HG03095 (cell line): Measurements from ENCODE around the gene TXNRD2.
"Not testable (repeated sequence)": the region's sequence is repeated elsewhere in the genome, so short reads cannot be mapped to it uniquely, and the experiment has no call there.

Source experiments
- ATAC-seq: cut with Tn5 transposase; IDR thresholded peaks from one replicate; pipeline ENCODE4 v1.9.1; 2021; ENCODE audit warnings: moderate library complexity; ENCODE audit not compliant: unreplicated experiment

TXNRD2 gene

GRCh38 chr22:19890502-19891316 lies 50.9 kb downstream of the TXNRD2 start:
- ATAC-seq: no peak

DNA sequence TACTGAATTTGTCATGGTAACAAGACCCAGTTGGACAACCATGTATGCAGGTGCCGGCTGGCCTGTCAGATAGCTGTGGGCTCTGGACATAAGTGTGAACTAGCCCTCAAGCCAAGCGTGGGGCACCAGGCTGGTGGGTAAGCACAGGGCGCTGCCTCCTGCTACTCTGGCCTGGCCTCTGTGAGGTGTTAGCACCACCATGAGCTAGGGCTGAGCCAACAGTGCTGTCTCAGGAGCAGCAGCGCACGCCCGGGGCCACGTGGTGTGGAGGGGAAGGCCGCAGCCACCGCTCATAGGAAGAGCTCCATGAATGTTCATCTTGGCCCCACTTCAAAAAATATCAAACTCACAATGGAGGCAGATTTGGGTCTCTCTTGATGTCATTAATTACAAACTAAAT lies 51.7 kb downstream of the TXNRD2 start:
- ATAC-seq: no peak

DNA sequence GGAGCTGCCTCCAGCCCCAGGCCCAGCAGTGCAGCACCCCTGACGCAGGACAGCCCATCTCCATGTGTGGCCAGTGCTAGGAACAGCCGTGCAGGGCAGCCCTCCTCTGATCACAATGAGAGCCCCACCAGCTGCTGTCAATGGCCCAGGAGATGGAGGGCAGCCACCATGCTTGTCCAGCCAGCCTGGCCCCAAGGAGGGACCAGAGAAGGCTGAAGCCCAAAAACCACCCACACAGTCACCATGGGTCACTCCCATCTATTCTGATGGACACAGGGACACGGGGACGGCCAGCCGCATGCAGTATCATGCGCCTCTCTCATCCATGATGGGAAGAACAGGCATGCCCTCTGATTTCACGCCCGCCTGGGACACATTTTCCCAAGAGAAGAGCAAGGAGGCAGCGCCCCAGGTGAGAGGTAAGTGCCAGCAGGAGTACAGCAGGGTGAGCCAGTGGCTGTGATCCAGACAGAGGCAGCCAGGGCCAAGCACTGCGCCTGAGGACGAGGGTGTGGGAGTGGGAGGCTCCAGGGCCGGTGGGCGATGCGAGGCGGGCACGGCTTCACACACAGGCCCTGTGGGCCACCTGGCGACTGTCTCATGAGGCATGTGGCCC lies 53.4 kb downstream of the TXNRD2 start:
- no peak for ATAC-seq

GRCh38 chr22:19887256-19887985 lies 54.2 kb downstream of the TXNRD2 start:
- no peak for ATAC-seq

- no peak for ATAC-seq
Measured at GRCh38 chr22:19886605-19887255, 54.9 kb downstream of the TXNRD2 start.

- ATAC-seq: no peak
Measured at GRCh38 chr22:19885841-19886592, 55.6 kb downstream of the TXNRD2 start.

- ATAC-seq: no peak
Measured at GRCh38 chr22:19884954-19885751, 56.5 kb downstream of the TXNRD2 start.

DNA sequence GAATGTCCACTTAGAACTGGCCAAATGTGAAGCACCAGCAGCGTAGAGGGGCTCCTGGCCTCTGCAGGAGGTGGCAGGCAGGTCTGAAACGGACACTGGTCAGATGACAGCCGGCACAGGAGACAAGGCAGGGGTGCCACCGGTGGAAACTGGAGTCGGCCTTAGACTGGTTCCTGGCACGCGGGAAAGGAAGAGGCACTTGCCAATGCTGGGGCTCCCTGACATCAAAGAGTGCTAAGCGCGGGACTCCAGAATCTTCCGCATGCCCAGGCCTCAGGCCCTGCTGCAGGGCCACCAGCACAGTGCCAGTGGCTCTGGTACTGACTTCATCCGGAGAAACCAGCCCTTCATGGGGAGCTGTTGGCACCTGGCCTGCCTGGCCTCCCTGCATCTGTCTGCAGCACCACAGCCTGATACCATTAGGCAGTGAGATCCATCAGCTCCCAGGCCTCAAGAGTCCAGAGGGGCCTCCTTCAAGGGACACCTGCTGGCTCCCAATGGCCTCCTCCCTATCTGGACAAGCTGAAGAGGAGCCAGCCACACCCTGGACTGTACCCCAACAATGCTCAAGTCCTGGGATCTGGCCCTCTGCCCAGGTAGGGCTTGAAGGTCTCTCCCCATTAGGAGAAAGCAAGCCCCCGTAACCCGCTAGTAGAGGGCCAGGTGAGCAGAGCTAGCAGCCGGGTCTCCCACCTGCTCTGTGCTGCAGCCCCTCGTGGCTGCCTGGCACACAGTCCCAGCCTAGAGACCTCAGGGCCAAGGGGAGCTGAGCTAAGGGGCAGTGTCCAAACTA lies 57.3 kb downstream of the TXNRD2 start:
- no peak for ATAC-seq

GRCh38 chr22:19883446-19883845 lies 58.2 kb downstream of the TXNRD2 start:
- ATAC-seq: not testable (repeated sequence)

DNA sequence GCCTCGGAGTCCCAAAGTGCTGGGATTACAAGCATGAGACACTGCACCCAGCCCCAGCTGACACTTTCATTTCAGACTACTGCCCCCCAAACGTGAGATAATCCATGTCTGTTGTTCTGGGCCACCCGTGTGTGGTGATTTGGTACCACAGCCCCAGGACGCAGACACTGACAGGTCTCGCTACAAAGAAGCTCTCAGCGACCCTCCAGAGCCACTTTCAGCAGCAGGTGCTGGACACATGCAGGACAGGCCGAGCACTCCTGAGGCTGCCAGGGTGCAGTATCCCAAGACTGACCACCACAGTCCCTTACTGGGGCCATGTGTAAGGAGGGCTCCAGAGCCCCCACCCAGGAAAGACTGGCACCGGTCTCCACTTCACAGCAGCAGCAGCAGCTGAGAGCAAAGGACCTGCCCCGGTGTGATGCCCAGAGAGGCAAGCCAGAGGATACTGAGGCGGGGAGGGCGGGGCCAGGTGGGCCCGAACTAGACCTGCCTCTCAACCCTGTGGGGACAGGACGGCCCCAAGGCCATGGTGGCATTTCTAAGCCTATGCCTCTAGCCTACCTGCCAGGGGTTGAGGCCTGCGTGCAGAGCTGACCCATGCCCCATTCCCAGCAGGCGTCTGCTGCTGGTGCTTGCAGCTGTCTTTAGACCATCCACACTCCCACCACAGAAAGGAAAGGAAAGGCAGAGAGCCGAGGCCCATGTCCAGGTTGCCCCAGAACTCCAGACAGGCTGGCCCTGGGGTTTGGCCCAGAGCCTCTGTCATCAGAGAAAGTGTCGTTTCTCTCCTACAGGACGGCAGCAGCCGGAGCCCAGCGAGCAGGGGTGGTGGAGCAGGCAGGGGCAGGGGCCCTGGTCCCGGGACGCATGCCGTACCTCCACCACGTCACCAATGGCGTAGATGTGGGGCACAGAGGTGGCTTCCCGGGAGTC lies 58.9 kb downstream of the TXNRD2 start:
- ATAC-seq: no peak

GRCh38 chr22:19880786-19881569 lies 60.6 kb downstream of the TXNRD2 start:
- no peak for ATAC-seq

GRCh38 chr22:19879992-19880785 lies 61.4 kb downstream of the TXNRD2 start:
- ATAC-seq: no peak

GRCh38 chr22:19879643-19879991 lies 62.0 kb downstream of the TXNRD2 start:
- ATAC-seq: no peak

DNA sequence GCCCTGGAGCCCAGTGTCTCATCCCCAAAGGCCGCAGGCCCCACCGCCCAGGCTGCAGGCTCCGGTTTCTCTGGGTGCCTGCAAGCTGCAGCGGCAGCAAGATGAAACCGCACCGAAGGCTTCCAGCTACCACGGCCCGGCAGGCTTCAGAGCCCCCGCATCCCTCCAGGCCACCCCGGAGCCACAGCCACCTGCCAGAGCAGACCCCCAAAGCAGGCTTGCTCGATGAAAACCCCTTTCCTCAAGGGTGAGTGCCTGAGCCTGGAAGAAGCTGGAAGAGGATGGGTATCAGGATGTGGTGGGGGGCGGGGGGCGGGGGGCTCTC lies 62.4 kb downstream of the TXNRD2 start:
- ATAC-seq: no peak

DNA sequence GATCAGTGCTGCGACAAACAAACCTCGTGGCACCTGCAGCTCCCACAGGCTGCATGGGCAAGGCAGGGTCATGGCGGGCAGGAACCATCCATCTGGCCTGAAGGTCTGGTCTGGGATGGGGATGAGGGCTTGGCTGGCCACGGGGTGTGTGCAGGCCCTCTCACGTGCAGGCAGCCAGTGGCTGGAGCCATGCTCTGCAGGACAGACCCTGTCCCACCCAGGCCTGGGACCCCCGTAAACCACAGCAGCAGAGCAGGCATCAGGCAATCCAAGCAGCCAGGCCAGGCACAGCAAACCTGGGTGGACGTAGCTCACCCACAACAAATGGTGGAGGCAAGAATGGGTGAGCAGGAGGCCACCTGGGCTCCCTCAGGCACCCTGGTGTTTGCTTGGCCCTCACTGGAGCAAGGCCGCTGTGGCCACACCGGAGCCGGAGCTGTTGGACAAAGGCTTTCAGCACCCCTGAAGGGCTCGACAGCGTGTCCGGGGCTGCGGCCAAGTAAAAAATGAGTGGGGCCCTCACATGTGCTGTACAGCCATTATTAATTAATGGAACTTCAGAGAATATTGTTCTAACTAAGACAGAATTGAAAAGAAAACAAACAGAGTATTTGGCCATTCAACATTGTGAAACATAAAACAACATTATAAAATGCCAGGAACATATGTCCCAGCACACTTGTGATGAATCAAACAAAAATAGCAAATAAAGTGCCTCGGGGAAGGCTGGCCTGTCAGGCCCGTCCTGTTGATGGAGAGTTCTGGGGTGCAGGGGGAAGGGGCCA lies 63.0 kb downstream of the TXNRD2 start:
- no peak for ATAC-seq
